ENCODE data around the gene SLC16A12. TPM values are rescaled to one million over a fixed set of nuclear protein-coding genes. Genes with fewer than 3 reads are reported as not detected.

Gene SLC16A12
- total and polyA plus RNA-seq, 12 donors: 0.25 to 2.4 (median 0.53) TPM; not detected in 1

DNA sequence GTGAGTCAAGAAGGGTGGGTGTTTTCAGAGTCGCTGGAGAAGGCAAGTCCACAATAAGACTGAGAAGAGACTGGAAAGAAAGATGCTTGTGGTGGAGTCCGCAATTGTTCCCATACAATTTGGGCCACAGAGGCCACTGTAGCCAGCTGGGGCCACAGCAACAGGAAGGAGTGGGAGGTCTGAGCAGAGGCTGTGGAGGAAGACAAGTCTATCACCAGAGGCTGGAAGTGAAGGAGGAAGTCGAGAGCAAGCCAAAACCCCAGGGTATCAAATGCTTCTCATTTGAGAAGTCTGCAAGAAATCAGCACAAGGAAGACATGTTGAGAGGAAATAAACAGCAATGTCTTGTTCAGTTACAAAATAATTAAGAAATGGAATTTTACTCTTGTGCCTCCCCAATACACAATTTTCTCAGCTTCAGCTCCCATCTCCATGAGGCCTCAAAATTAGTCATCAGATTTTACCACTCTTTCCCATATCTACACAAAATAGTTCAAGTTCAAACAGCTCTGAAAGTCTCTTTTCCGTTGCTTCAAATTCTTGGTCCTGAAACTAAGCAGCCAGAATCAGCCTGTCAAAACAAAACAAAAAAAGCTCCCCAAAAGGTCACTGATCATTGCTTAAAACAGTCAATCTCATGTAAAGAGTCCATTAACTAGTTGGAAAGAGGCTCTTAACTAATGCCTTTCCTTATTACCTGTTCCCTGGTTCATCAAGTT is 31.6 kb downstream of the SLC16A12 start:
- TF ChIP-seq, protein P1, sequence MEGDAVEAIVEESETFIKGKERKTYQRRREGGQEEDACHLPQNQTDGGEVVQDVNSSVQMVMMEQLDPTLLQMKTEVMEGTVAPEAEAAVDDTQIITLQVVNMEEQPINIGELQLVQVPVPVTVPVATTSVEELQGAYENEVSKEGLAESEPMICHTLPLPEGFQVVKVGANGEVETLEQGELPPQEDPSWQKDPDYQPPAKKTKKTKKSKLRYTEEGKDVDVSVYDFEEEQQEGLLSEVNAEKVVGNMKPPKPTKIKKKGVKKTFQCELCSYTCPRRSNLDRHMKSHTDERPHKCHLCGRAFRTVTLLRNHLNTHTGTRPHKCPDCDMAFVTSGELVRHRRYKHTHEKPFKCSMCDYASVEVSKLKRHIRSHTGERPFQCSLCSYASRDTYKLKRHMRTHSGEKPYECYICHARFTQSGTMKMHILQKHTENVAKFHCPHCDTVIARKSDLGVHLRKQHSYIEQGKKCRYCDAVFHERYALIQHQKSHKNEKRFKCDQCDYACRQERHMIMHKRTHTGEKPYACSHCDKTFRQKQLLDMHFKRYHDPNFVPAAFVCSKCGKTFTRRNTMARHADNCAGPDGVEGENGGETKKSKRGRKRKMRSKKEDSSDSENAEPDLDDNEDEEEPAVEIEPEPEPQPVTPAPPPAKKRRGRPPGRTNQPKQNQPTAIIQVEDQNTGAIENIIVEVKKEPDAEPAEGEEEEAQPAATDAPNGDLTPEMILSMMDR (IDR thresholded peaks at IDR 0.05): no peak
- TF ChIP-seq POLR2A (IDR thresholded peaks at IDR 0.05): no peak
- intact Hi-C loops (cut with DNase I): no loop called here
- H3K9me3 ChIP-seq (replicated peaks in 1 of 3): no peaks in the 10 kb centered on the region
- no peaks in the 10 kb centered on the region for H3K36me3 ChIP-seq (replicated peaks in 1 of 2)
- no peaks in the 10 kb centered on the region for H3K4me1 ChIP-seq (replicated peaks in 1 of 2)
- 70 to 78% (median 73%) methylated on average over 4 of the region's 4 CpGs for WGBS, 4 donors
- H3K27me3 ChIP-seq: no peaks in the 10 kb centered on the region
- DNase-seq: no peak
- no peak overlapping the region for H3K4me3 ChIP-seq
- H3K27ac ChIP-seq: peak overlapping the region in 1 of 5 donors; percentile 40

DNA sequence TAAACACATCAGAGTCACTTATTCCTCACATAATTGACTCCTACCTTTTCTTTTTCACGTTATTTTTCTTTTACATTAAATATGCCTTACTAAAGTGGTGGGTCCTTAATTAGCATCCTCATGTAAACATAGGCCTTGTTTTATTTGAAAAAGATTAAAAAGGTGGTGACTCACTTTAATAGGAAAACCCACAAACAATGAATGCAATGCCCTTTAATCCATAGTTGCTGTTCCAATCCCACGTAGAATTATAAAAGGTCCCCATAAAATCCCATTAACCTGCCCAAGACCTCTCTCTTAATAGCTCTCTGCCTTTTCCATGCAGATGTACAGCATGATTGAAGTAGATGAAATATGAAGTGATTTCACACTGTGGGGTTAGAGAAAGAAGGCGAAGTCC is 32.2 kb downstream of the SLC16A12 start:
- no peaks in the 10 kb centered on the region for H3K27me3 ChIP-seq
- no peak for TF ChIP-seq POLR2A (IDR thresholded peaks at IDR 0.05)
- TF ChIP-seq, protein P1 (IDR thresholded peaks at IDR 0.05): no peak
- H3K4me1 ChIP-seq (replicated peaks in 1 of 2): no peaks in the 10 kb centered on the region
- WGBS, 4 donors: 86 to 94% (median 89%) methylated on average over 3 of the region's 3 CpGs
- no peak overlapping the region for H3K27ac ChIP-seq
- no peak for DNase-seq
- H3K9me3 ChIP-seq (replicated peaks in 1 of 3): no peaks in the 10 kb centered on the region
- no peaks in the 10 kb centered on the region for H3K36me3 ChIP-seq (replicated peaks in 1 of 2)
- no peak overlapping the region for H3K4me3 ChIP-seq
- intact Hi-C loops (cut with DNase I): no loop called here

DNA sequence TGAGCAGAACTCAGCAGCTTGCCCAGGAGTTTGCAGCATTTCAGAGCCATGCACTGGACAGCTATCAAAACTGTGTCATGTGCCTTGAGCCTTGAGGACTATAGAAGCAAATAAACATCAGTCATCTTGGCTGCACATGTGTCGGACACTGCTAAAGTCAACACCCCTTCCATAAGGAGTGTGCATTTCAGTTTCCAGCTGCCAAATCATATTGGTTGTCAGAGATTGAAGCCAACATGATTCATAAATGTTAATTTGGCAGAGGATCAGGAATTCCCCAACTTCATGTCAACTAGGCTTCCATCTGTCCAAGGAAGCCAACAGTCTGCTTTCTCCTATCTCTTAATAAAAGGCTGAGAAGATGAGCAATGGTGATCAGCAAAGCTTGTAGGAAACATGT is 32.8 kb downstream of the SLC16A12 start:
- Histone ChIP-seq H3K4me1 (replicated peaks in 1 of 2) (no peaks in the 10 kb centered on the region), H3K36me3 (replicated peaks in 1 of 2) (no peaks in the 10 kb centered on the region), H3K27me3 (no peaks in the 10 kb centered on the region), H3K9me3 (replicated peaks in 1 of 3) (no peaks in the 10 kb centered on the region), H3K27ac (no peak overlapping the region), H3K4me3 (no peak overlapping the region)
- intact Hi-C loops (cut with DNase I): no loop called here
- DNase-seq: no peak
- TF ChIP-seq, protein P1 (IDR thresholded peaks at IDR 0.05): no peak
- no peak for TF ChIP-seq POLR2A (IDR thresholded peaks at IDR 0.05)
- 77 to 100% (median 87%) methylated on average over 1 of the region's 1 CpG; no CpG with 5 or more reads in 1 of the 4 donors for WGBS, 4 donors

DNA sequence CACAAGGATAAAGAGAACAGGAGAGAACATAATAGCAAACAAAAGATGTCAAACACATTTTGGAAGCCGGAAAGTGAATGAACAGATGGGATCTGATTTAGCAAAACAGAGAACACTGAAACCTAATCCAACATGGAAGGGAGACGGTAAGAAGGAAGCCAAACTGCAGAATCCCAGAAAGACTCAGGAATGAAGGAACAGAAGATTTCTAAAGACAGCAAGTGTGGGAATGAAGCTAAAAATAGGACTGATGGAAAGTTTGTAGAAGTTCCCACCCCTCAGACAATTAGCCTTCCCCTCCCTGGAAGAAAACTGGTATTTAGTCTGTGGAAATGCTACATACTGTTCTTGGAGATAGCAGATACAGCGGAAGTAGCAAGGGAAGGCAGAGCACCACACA is 40.8 kb downstream of the SLC16A12 start:
- no peaks in the 10 kb centered on the region for H3K36me3 ChIP-seq (replicated peaks in 1 of 2)
- H3K27me3 ChIP-seq: no peaks in the 10 kb centered on the region
- no peaks in the 10 kb centered on the region for H3K9me3 ChIP-seq (replicated peaks in 1 of 3)
- H3K4me1 ChIP-seq (replicated peaks in 1 of 2): no peaks in the 10 kb centered on the region
- TF ChIP-seq, protein P1 (IDR thresholded peaks at IDR 0.05): no peak
- TF ChIP-seq POLR2A (IDR thresholded peaks at IDR 0.05): no peak
- intact Hi-C loops (cut with DNase I): no loop called here
- H3K27ac ChIP-seq: peak overlapping the region in 1 of 5 donors; percentile 26
- no peak overlapping the region for H3K4me3 ChIP-seq
- 54 to 78% (median 70%) methylated on average over 3 of the region's 3 CpGs for WGBS, 4 donors
- no peak for DNase-seq
